Chondrocyte (in vitro differentiated cells): ENCODE measurements around the gene TRAPPC5. TPM values are rescaled to one million over a fixed set of nuclear protein-coding genes. Genes with fewer than 3 reads are reported as not detected.

Experiments
- DNase-seq: peaks from one replicate; pipeline ENCODE4 v3.0.0; 2021; ENCODE audit warnings: mixed read lengths, low spot score
- H3K27ac Mint-ChIP-seq: one replicate; pipeline ENCODE4 v1.8.0; 2021; ENCODE audit warnings: mild to moderate bottlenecking, moderate library complexity, mixed read lengths; ENCODE audit not compliant: unreplicated experiment
- H3K27me3 Mint-ChIP-seq: 2 replicates; pipeline ENCODE4 v1.8.0; 2021; ENCODE audit warnings: low read depth, mixed read lengths
- H3K36me3 Mint-ChIP-seq: 2 replicates; pipeline ENCODE4 v1.8.0; 2021; ENCODE audit warnings: low read depth, mixed read lengths
- H3K4me1 Mint-ChIP-seq: 2 replicates; pipeline ENCODE4 v1.8.0; 2021; ENCODE audit warnings: low read depth, mild to moderate bottlenecking, mixed read lengths
- H3K4me3 Mint-ChIP-seq: one replicate; pipeline ENCODE4 v1.8.0; 2021; ENCODE audit warnings: mild to moderate bottlenecking, moderate library complexity, mixed read lengths; ENCODE audit not compliant: unreplicated experiment
- H3K9me3 Mint-ChIP-seq: 2 replicates; pipeline ENCODE4 v1.8.0; 2021; ENCODE audit warnings: low read depth, mixed read lengths
- total RNA-seq: library from RNA; stranded (reverse); gene quantifications from 3 replicates; pipeline ENCODE4 v1.2.1, GENCODE V29; 2021
- TF ChIP-seq, protein P1 (sequence below): fragments of 200-600 bp; sonication (generic); IDR thresholded peaks from 2 replicates; pipeline ENCODE4 v1.5.0; 2021; ENCODE audit warnings: antibody characterized with exemption, mild to moderate bottlenecking, moderate library complexity

The TRAPPC5 gene
- total RNA-seq, 1 donor from 2014 or later: 94.3 TPM

GRCh38 chr19:7730286-7731217, 49.9 kb downstream of the TRAPPC5 start:
- H3K4me1 Mint-ChIP-seq: no peaks in the 10 kb centered on the region
- DNase-seq: no peak
- no peaks in the 10 kb centered on the region for H3K9me3 Mint-ChIP-seq
- no peak overlapping the region for H3K27ac Mint-ChIP-seq
- H3K4me3 Mint-ChIP-seq: no peak overlapping the region
- TF ChIP-seq, protein P1, sequence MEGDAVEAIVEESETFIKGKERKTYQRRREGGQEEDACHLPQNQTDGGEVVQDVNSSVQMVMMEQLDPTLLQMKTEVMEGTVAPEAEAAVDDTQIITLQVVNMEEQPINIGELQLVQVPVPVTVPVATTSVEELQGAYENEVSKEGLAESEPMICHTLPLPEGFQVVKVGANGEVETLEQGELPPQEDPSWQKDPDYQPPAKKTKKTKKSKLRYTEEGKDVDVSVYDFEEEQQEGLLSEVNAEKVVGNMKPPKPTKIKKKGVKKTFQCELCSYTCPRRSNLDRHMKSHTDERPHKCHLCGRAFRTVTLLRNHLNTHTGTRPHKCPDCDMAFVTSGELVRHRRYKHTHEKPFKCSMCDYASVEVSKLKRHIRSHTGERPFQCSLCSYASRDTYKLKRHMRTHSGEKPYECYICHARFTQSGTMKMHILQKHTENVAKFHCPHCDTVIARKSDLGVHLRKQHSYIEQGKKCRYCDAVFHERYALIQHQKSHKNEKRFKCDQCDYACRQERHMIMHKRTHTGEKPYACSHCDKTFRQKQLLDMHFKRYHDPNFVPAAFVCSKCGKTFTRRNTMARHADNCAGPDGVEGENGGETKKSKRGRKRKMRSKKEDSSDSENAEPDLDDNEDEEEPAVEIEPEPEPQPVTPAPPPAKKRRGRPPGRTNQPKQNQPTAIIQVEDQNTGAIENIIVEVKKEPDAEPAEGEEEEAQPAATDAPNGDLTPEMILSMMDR: no peak
- H3K36me3 Mint-ChIP-seq: no peaks in the 10 kb centered on the region
- H3K27me3 Mint-ChIP-seq: peaks cover 51% of the 10 kb centered on the region

DNA sequence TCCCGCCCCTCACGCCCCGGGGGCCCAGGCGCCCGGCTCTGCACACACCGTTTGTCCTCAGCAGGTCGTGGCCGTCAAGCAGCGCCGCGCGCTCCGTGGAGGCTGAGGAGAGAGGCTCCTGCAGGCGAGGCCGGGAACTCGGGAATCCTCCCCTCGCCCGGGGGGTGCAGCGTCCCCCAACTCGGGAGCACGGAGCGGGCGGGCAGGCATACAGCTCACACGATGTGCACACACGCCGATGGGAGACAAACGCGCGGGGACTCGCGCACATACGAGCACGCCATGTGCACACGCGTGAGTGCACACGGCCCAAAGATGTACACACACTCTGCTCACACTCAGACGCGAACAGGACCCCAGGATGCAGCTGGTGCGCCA, 50.6 kb downstream of the TRAPPC5 start:
- H3K36me3 Mint-ChIP-seq: no peaks in the 10 kb centered on the region
- no peak for DNase-seq
- peaks cover 53% of the 10 kb centered on the region for H3K27me3 Mint-ChIP-seq
- no peaks in the 10 kb centered on the region for H3K4me1 Mint-ChIP-seq
- TF ChIP-seq, protein P1: no peak
- no peak overlapping the region for H3K4me3 Mint-ChIP-seq
- H3K9me3 Mint-ChIP-seq: no peaks in the 10 kb centered on the region
- H3K27ac Mint-ChIP-seq: no peak overlapping the region

- Mint-ChIP-seq H3K9me3 (no peaks in the 10 kb centered on the region), H3K4me1 (no peaks in the 10 kb centered on the region), H3K36me3 (no peaks in the 10 kb centered on the region), H3K27ac (no peak overlapping the region), H3K4me3 (no peak overlapping the region), H3K27me3 (peaks cover 56% of the 10 kb centered on the region)
- DNase-seq: no peak
- TF ChIP-seq, protein P1: no peak
Measured at GRCh38 chr19:7731615-7732014, 51.0 kb downstream of the TRAPPC5 start.

GRCh38 chr19:7732045-7732444, 51.4 kb downstream of the TRAPPC5 start, which contains the start of gene CLEC4G:
Gene CLEC4G, minus strand, starts transcription at chr19:7732110. Its CDS starts 8 bp downstream, at chr19:7732102.
- H3K36me3 Mint-ChIP-seq: no peaks in the 10 kb centered on the region
- DNase-seq: no peak
- no peak within 1 kb of the TSS for H3K27ac Mint-ChIP-seq
- H3K9me3 Mint-ChIP-seq: no peaks in the 10 kb centered on the region
- H3K4me3 Mint-ChIP-seq: no peak within 1 kb of the TSS
- H3K4me1 Mint-ChIP-seq: no peaks in the 10 kb centered on the region
- TF ChIP-seq, protein P1: no peak
- peaks cover 59% of the 10 kb centered on the region for H3K27me3 Mint-ChIP-seq

GRCh38 chr19:7733376-7733775, 52.7 kb downstream of the TRAPPC5 start:
- DNase-seq: no peak
- H3K4me1 Mint-ChIP-seq: no peaks in the 10 kb centered on the region
- H3K27ac Mint-ChIP-seq: no peak overlapping the region
- TF ChIP-seq, protein P1: no peak
- H3K36me3 Mint-ChIP-seq: peaks cover 2% of the 10 kb centered on the region
- peaks cover 55% of the 10 kb centered on the region for H3K27me3 Mint-ChIP-seq
- H3K9me3 Mint-ChIP-seq: no peaks in the 10 kb centered on the region
- no peak overlapping the region for H3K4me3 Mint-ChIP-seq
